ENCODE data around the gene NKAIN1.

NKAIN1 gene

DNA sequence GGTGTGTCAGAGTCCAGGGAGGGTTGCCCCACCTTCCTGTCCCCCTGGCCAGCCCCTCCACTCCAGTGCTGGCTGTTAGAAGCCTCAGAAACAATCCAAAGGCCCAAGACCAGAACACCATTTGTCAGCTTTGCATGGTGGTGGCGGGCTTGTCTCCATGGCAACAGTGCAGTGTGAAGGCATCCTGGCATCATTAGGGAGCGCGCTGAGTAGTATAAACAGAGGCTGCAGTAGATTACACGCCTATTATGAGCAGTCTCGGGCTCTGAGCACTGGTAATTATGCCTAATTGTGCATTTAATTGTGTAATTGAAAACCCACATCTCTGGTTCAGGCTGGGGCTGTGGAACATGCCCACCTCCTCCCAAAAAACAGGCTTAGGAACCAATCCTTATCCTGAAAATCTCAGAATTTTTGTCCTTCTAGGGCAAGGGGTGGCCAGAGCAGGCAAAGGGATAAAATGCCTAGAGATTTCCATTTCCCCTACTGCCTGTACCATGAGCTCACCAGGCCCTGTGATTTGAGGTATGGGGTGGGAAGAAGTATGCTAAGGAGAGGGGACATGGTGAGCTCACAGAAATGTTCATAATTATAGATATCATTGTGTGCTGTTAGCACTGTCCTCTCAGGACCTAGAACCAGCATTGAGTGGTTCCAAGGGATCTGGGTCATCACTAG lies 11.7 kb downstream of the NKAIN1 start:
- ChIA-PET CTCF (interaction anchor here (0.6 to 3.6 kb wide), 2 partner anchors 8 to 47 kb away, joined by 3 to 10 read pairs; no protein-coding TSS in a partner anchor), POLR2A (no interaction called here)
- no peak overlapping the region for H3K4me3 ChIP-seq (ENCODE audit: low read depth, low read length)
- no peaks in the 10 kb centered on the region for H3K9me3 ChIP-seq (ENCODE audit: control insufficient read depth, insufficient read depth, low read depth, low read length)
- no peaks in the 10 kb centered on the region for H3K36me3 ChIP-seq (ENCODE audit: control insufficient read depth in 2 of 2, insufficient read depth in 1 of 2, low read length in 2 of 2)
- H3K27ac ChIP-seq (ENCODE audit: extremely low read depth, low read depth, low read length) = no peak overlapping the region
- H3K4me1 ChIP-seq (ENCODE audit: control insufficient read depth, insufficient read depth, low read length) = no peaks in the 10 kb centered on the region
- TF ChIP-seq, protein P1, sequence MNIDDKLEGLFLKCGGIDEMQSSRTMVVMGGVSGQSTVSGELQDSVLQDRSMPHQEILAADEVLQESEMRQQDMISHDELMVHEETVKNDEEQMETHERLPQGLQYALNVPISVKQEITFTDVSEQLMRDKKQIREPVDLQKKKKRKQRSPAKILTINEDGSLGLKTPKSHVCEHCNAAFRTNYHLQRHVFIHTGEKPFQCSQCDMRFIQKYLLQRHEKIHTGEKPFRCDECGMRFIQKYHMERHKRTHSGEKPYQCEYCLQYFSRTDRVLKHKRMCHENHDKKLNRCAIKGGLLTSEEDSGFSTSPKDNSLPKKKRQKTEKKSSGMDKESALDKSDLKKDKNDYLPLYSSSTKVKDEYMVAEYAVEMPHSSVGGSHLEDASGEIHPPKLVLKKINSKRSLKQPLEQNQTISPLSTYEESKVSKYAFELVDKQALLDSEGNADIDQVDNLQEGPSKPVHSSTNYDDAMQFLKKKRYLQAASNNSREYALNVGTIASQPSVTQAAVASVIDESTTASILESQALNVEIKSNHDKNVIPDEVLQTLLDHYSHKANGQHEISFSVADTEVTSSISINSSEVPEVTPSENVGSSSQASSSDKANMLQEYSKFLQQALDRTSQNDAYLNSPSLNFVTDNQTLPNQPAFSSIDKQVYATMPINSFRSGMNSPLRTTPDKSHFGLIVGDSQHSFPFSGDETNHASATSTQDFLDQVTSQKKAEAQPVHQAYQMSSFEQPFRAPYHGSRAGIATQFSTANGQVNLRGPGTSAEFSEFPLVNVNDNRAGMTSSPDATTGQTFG (tag by site-specific recombination; IDR thresholded peaks at IDR 0.05; ENCODE audit: borderline replicate concordance) = no peak
- TF ChIP-seq TCF7L2 (IDR thresholded peaks at IDR 0.05; ENCODE audit: borderline replicate concordance, low read depth, low read length) (no peak), ZNF239 (tag by site-specific recombination; IDR thresholded peaks at IDR 0.05) (no peak), ZNF311 (tag by site-specific recombination; IDR thresholded peaks at IDR 0.05; ENCODE audit: borderline replicate concordance) (no peak), ZNF658 (tag by site-specific recombination; IDR thresholded peaks at IDR 0.05) (no peak), HOXD13 (CRISPR knock-in tag; IDR thresholded peaks at IDR 0.05; ENCODE audit: borderline replicate concordance) (no peak), SP2 (tag by site-specific recombination; IDR thresholded peaks at IDR 0.05) (0 out of 2 replicates have a peak, but pooled peaks have one; percentile 24), ZSCAN30 (tag by site-specific recombination; IDR thresholded peaks at IDR 0.05) (no peak), ZNF394 (tag by site-specific recombination; IDR thresholded peaks at IDR 0.05; ENCODE audit: borderline replicate concordance) (no peak), ZNF843 (tag by site-specific recombination; IDR thresholded peaks at IDR 0.05) (0 out of 2 replicates have a peak, but pooled peaks have one; percentile 31), SP7 (tag by site-specific recombination; IDR thresholded peaks at IDR 0.05) (peak; percentile 90), REPIN1 (tag by site-specific recombination; IDR thresholded peaks at IDR 0.05; ENCODE audit: low read depth) (no peak), YY1 (tag by site-specific recombination; IDR thresholded peaks at IDR 0.05) (no peak), ZBTB48 (tag by site-specific recombination; IDR thresholded peaks at IDR 0.05) (no peak), WT1 (tag by site-specific recombination; IDR thresholded peaks at IDR 0.05) (peak; percentile 80), GLIS2 (tag by site-specific recombination; IDR thresholded peaks at IDR 0.05) (peak; percentile 16; the same call in 1 of the 2 replicates), ZNF561 (tag by site-specific recombination; IDR thresholded peaks at IDR 0.05; ENCODE audit: borderline replicate concordance) (no peak), ZNF223 (tag by site-specific recombination; IDR thresholded peaks at IDR 0.05) (no peak), ZNF366 (tag by site-specific recombination; conservative IDR thresholded peaks at IDR 0.05) (0 out of 2 replicates have a peak, but pooled peaks have one; percentile 22), ZNF791 (tag by site-specific recombination; IDR thresholded peaks at IDR 0.05) (no peak), SETDB1 (IDR thresholded peaks at IDR 0.05; ENCODE audit: insufficient read length, low read length) (no peak), KLF10 (tag by site-specific recombination; IDR thresholded peaks at IDR 0.05) (no peak), ZNF544 (tag by site-specific recombination; IDR thresholded peaks at IDR 0.05) (no peak), ZNF747 (tag by site-specific recombination; IDR thresholded peaks at IDR 0.05) (no peak)
- TF ChIP-seq, protein P2, sequence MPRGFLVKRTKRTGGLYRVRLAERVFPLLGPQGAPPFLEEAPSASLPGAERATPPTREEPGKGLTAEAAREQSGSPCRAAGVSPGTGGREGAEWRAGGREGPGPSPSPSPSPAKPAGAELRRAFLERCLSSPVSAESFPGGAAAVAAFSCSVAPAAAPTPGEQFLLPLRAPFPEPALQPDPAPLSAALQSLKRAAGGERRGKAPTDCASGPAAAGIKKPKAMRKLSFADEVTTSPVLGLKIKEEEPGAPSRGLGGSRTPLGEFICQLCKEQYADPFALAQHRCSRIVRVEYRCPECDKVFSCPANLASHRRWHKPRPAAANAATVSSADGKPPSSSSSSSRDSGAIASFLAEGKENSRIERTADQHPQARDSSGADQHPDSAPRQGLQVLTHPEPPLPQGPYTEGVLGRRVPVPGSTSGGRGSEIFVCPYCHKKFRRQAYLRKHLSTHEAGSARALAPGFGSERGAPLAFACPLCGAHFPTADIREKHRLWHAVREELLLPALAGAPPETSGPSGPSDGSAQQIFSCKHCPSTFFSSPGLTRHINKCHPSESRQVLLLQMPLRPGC (tag by site-specific recombination; IDR thresholded peaks at IDR 0.05) = peak; percentile 99
- TF ChIP-seq, protein P3, sequence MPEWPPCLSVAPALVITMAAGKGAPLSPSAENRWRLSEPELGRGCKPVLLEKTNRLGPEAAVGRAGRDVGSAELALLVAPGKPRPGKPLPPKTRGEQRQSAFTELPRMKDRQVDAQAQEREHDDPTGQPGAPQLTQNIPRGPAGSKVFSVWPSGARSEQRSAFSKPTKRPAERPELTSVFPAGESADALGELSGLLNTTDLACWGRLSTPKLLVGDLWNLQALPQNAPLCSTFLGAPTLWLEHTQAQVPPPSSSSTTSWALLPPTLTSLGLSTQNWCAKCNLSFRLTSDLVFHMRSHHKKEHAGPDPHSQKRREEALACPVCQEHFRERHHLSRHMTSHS (tag by site-specific recombination; IDR thresholded peaks at IDR 0.05) = no peak
- TF ChIP-seq, protein P4, sequence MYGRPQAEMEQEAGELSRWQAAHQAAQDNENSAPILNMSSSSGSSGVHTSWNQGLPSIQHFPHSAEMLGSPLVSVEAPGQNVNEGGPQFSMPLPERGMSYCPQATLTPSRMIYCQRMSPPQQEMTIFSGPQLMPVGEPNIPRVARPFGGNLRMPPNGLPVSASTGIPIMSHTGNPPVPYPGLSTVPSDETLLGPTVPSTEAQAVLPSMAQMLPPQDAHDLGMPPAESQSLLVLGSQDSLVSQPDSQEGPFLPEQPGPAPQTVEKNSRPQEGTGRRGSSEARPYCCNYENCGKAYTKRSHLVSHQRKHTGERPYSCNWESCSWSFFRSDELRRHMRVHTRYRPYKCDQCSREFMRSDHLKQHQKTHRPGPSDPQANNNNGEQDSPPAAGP (tag by site-specific recombination; IDR thresholded peaks at IDR 0.05) = no peak; the same call in 1 of the 2 replicates
- TF ChIP-seq, protein P5, sequence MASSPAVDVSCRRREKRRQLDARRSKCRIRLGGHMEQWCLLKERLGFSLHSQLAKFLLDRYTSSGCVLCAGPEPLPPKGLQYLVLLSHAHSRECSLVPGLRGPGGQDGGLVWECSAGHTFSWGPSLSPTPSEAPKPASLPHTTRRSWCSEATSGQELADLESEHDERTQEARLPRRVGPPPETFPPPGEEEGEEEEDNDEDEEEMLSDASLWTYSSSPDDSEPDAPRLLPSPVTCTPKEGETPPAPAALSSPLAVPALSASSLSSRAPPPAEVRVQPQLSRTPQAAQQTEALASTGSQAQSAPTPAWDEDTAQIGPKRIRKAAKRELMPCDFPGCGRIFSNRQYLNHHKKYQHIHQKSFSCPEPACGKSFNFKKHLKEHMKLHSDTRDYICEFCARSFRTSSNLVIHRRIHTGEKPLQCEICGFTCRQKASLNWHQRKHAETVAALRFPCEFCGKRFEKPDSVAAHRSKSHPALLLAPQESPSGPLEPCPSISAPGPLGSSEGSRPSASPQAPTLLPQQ (tag by site-specific recombination; IDR thresholded peaks at IDR 0.05) = no peak
- TF ChIP-seq, protein P6, sequence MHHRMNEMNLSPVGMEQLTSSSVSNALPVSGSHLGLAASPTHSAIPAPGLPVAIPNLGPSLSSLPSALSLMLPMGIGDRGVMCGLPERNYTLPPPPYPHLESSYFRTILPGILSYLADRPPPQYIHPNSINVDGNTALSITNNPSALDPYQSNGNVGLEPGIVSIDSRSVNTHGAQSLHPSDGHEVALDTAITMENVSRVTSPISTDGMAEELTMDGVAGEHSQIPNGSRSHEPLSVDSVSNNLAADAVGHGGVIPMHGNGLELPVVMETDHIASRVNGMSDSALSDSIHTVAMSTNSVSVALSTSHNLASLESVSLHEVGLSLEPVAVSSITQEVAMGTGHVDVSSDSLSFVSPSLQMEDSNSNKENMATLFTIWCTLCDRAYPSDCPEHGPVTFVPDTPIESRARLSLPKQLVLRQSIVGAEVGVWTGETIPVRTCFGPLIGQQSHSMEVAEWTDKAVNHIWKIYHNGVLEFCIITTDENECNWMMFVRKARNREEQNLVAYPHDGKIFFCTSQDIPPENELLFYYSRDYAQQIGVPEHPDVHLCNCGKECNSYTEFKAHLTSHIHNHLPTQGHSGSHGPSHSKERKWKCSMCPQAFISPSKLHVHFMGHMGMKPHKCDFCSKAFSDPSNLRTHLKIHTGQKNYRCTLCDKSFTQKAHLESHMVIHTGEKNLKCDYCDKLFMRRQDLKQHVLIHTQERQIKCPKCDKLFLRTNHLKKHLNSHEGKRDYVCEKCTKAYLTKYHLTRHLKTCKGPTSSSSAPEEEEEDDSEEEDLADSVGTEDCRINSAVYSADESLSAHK (tag by site-specific recombination; IDR thresholded peaks at IDR 0.05) = no peak

All from HEK293 (cell line).